ENCODE data around the gene WDPCP. TPM values are rescaled to one million over a fixed set of nuclear protein-coding genes. Genes with fewer than 3 reads are reported as not detected.

Gene WDPCP
- total and polyA plus RNA-seq, 2 donors (not counting 1 experiment from before 2014, with no cell fraction given), result 5.6 to 22.8 TPM

DNA sequence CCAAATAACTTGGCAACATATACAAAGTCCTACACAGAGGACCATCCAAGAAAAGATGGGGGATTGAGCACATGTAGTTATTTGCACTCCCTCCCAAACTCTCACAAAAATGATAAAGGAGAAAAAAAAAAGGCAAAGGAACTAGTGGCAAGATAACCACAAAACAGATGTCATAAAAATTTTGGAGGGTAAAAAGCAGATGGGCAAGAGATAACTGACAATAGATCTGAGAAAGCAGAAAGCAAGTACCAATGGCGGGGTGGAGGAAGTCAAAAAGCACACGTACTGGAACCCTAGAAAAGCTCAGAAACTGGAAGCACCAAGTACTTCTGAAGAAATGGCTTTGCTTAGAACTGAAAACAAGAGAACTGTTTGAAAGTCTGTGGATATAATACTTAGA lies 82.0 kb downstream of the WDPCP start:
- H3K4me1 ChIP-seq (ENCODE audit: control insufficient read depth in 2 of 2, insufficient read depth in 2 of 2, low read length in 2 of 2), result no peaks in the 10 kb centered on the region
- no peak overlapping the region for H3K27ac Mint-ChIP-seq
- no peak overlapping the region for H3K4me3 ChIP-seq (ENCODE audit: control extremely low read depth in 1 of 5, extremely low read depth in 1 of 5, insufficient read depth in 1 of 5, low read depth in 2 of 5, low read length in 4 of 5)
- peaks cover 12% of the 10 kb centered on the region for H3K79me2 ChIP-seq (ENCODE audit: control insufficient read depth, insufficient read depth, low read length)
- no peak for TF ChIP-seq EZH2 (IDR thresholded peaks at IDR 0.05; ENCODE audit: borderline replicate concordance, insufficient read depth, low read depth, low read length, poor library complexity, severe bottlenecking)
- TF ChIP-seq, protein P1, sequence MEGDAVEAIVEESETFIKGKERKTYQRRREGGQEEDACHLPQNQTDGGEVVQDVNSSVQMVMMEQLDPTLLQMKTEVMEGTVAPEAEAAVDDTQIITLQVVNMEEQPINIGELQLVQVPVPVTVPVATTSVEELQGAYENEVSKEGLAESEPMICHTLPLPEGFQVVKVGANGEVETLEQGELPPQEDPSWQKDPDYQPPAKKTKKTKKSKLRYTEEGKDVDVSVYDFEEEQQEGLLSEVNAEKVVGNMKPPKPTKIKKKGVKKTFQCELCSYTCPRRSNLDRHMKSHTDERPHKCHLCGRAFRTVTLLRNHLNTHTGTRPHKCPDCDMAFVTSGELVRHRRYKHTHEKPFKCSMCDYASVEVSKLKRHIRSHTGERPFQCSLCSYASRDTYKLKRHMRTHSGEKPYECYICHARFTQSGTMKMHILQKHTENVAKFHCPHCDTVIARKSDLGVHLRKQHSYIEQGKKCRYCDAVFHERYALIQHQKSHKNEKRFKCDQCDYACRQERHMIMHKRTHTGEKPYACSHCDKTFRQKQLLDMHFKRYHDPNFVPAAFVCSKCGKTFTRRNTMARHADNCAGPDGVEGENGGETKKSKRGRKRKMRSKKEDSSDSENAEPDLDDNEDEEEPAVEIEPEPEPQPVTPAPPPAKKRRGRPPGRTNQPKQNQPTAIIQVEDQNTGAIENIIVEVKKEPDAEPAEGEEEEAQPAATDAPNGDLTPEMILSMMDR (IDR thresholded peaks at IDR 0.05), result no peak
- H3K4me3 Mint-ChIP-seq, result no peak overlapping the region
- H3K36me3 ChIP-seq (replicated peaks in 1 of 2; ENCODE audit: control extremely low read depth in 1 of 2, control insufficient read depth in 1 of 2, extremely low read depth in 1 of 2, insufficient read depth in 2 of 2, low read length in 1 of 2), result no peaks in the 10 kb centered on the region
- no peaks in the 10 kb centered on the region for H4K20me1 ChIP-seq (ENCODE audit: control insufficient read depth, insufficient read depth, low read length, poor library complexity, severe bottlenecking)
- intact Hi-C loops (cut with micrococcal nuclease), result no loop called here
- DNase-seq (no peak), ATAC-seq (ENCODE audit: low read depth) (no peak)
- H3K27me3 ChIP-seq (replicated peaks in 1 of 4; ENCODE audit: control extremely low read depth in 1 of 4, control insufficient read depth in 3 of 4, insufficient read depth in 4 of 4, low read length in 3 of 4), result no peaks in the 10 kb centered on the region
- no peaks in the 10 kb centered on the region for H3K27me3 Mint-ChIP-seq
- H3K9me3 Mint-ChIP-seq (ENCODE audit: insufficient read depth), result peaks cover 14% of the 10 kb centered on the region
- H3K4me2 ChIP-seq (replicated peaks; ENCODE audit: low read depth, low read length, poor library complexity, severe bottlenecking), result no peak overlapping the region
- H2AFZ ChIP-seq (ENCODE audit: insufficient read depth, low read depth, low read length, poor library complexity, severe bottlenecking), result no peak overlapping the region
- POLR2A ChIA-PET, result no interaction called here
- H3K4me1 Mint-ChIP-seq, result peaks cover 15% of the 10 kb centered on the region
- H3K9ac ChIP-seq (ENCODE audit: low read length), result no peak overlapping the region
- H3K27ac ChIP-seq (ENCODE audit: low read length in 2 of 2), result no peak overlapping the region
- CTCF ChIA-PET, result no interaction called here
- peaks cover 0 to 4% (median 0%) of the 10 kb centered on the region in 3 donors for H3K9me3 ChIP-seq (ENCODE audit: control extremely low read depth in 1 of 3, control insufficient read depth in 2 of 3, insufficient read depth in 1 of 3, low read length in 2 of 3)
- WGBS (ENCODE audit: insufficient coverage), result 24% methylated on average over 2 of the region's 2 CpGs

- Histone ChIP-seq H3K4me1 (ENCODE audit: control insufficient read depth in 2 of 2, insufficient read depth in 2 of 2, low read length in 2 of 2) (no peaks in the 10 kb centered on the region), H3K9me3 (ENCODE audit: control extremely low read depth in 1 of 3, control insufficient read depth in 2 of 3, insufficient read depth in 1 of 3, low read length in 2 of 3) (no peaks in the 10 kb centered on the region), H4K20me1 (ENCODE audit: control insufficient read depth, insufficient read depth, low read length, poor library complexity, severe bottlenecking) (no peaks in the 10 kb centered on the region), H3K79me2 (ENCODE audit: control insufficient read depth, insufficient read depth, low read length) (peaks cover 4% of the 10 kb centered on the region), H2AFZ (ENCODE audit: insufficient read depth, low read depth, low read length, poor library complexity, severe bottlenecking) (no peak overlapping the region), H3K4me3 (ENCODE audit: control extremely low read depth in 1 of 5, extremely low read depth in 1 of 5, insufficient read depth in 1 of 5, low read depth in 2 of 5, low read length in 4 of 5) (no peak overlapping the region), H3K36me3 (replicated peaks in 1 of 2; ENCODE audit: control extremely low read depth in 1 of 2, control insufficient read depth in 1 of 2, extremely low read depth in 1 of 2, insufficient read depth in 2 of 2, low read length in 1 of 2) (no peaks in the 10 kb centered on the region), H3K27me3 (replicated peaks in 1 of 4; ENCODE audit: control extremely low read depth in 1 of 4, control insufficient read depth in 3 of 4, insufficient read depth in 4 of 4, low read length in 3 of 4) (no peaks in the 10 kb centered on the region), H3K4me2 (replicated peaks; ENCODE audit: low read depth, low read length, poor library complexity, severe bottlenecking) (no peak overlapping the region), H3K27ac (ENCODE audit: low read length in 2 of 2) (no peak overlapping the region), H3K9ac (ENCODE audit: low read length) (no peak overlapping the region)
- WGBS (ENCODE audit: insufficient coverage), result no CpG with 5 or more reads among the region's 1 CpG
- Mint-ChIP-seq H3K27ac (no peak overlapping the region), H3K4me3 (no peak overlapping the region), H3K9me3 (ENCODE audit: insufficient read depth) (peaks cover 6% of the 10 kb centered on the region), H3K27me3 (no peaks in the 10 kb centered on the region), H3K4me1 (peaks cover 13% of the 10 kb centered on the region)
- CTCF ChIA-PET, result no interaction called here
- POLR2A ChIA-PET, result no interaction called here
- TF ChIP-seq, protein P1 (IDR thresholded peaks at IDR 0.05), result no peak
- no peak for TF ChIP-seq EZH2 (IDR thresholded peaks at IDR 0.05; ENCODE audit: borderline replicate concordance, insufficient read depth, low read depth, low read length, poor library complexity, severe bottlenecking)
- intact Hi-C loops (cut with micrococcal nuclease), result no loop called here
- DNase-seq, result no peak
- ATAC-seq (ENCODE audit: low read depth), result no peak
These were observed 84.5 kb downstream of the WDPCP start for GRCh38 chr2:63503818-63504217.

Data from B cell (primary cell).